Measurements from ENCODE around the gene CFAP46. TPM values are rescaled to one million over a fixed set of nuclear protein-coding genes. Genes with fewer than 3 reads are reported as not detected.

The CFAP46 gene
- total and polyA plus RNA-seq, 2 of the 4 experiments (the other 2 are of a cell fraction), result 1.3 to 1.8 TPM

DNA sequence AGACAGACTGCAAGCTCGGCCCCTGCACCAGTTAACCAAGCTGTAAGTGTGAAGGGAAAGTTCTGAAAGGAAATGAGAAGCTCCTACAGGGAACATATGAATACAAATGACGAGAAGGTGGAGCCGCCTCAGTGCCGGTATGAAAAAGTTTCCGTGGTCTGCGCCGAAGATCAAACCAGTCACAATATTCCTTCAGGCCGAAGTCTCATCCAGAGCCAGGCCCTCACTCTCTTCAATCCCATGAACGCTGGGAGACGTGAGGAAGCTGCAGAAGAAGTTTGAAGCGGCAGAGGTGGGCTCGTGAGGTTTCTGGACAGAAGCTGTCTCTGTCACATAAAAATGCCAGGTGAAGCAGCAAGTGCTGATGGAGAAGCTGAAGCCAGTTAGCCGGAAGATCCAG, 71.9 kb downstream of the CFAP46 start:
- no peak overlapping the region for H3K27ac ChIP-seq (ENCODE audit: insufficient read depth, low read length)
- H3K36me3 ChIP-seq (ENCODE audit: control insufficient read depth, insufficient read depth, low read length), result no peaks in the 10 kb centered on the region
- H3K18ac ChIP-seq (ENCODE audit: low read depth, low read length), result no peak overlapping the region
- BruUV-seq (replicated peaks), result no TSS peak
- H2BK15ac ChIP-seq (ENCODE audit: low read depth, low read length), result no peak overlapping the region
- CTCF ChIA-PET, result no interaction called here
- no peak for DNase-seq
- ATAC-seq (ENCODE audit: low read depth), result no peak
- in situ Hi-C loops (cut with MboI; ENCODE audit: low sequenced_read_pairs) (no loop called here), dilution Hi-C loops (cut with HindIII; ENCODE audit: low sequenced_read_pairs, unreplicated experiment) (no loop called here), intact Hi-C loops (cut with micrococcal nuclease) (no loop called here)
- H2BK20ac ChIP-seq (ENCODE audit: low read depth, low read length), result no peak overlapping the region
- no peak for TF ChIP-seq MAFK (IDR thresholded peaks at IDR 0.05; ENCODE audit: low read depth, low read length)
- TF ChIP-seq, protein P1, sequence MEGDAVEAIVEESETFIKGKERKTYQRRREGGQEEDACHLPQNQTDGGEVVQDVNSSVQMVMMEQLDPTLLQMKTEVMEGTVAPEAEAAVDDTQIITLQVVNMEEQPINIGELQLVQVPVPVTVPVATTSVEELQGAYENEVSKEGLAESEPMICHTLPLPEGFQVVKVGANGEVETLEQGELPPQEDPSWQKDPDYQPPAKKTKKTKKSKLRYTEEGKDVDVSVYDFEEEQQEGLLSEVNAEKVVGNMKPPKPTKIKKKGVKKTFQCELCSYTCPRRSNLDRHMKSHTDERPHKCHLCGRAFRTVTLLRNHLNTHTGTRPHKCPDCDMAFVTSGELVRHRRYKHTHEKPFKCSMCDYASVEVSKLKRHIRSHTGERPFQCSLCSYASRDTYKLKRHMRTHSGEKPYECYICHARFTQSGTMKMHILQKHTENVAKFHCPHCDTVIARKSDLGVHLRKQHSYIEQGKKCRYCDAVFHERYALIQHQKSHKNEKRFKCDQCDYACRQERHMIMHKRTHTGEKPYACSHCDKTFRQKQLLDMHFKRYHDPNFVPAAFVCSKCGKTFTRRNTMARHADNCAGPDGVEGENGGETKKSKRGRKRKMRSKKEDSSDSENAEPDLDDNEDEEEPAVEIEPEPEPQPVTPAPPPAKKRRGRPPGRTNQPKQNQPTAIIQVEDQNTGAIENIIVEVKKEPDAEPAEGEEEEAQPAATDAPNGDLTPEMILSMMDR (conservative IDR thresholded peaks at IDR 0.05; ENCODE audit: low read depth, low read length), result no peak
- TF ChIP-seq RAD21 (IDR thresholded peaks at IDR 0.05; ENCODE audit: low read length), result no peak
- TF ChIP-seq NFE2L2 (IDR thresholded peaks at IDR 0.05; ENCODE audit: low read depth, low read length), result no peak
- no peak for TF ChIP-seq BHLHE40 (IDR thresholded peaks at IDR 0.05; ENCODE audit: low read depth, low read length)
- H3K79me1 ChIP-seq (ENCODE audit: low read depth in 1 of 2, low read length in 2 of 2), result no peaks in the 10 kb centered on the region
- peaks cover 10% of the 10 kb centered on the region for H3K27me3 ChIP-seq (ENCODE audit: control insufficient read depth, insufficient read depth, low read length)
- H3K56ac ChIP-seq (ENCODE audit: extremely low read depth, insufficient read depth, low read length), result no peak overlapping the region
- H2AFZ ChIP-seq (replicated peaks; ENCODE audit: low read length, poor library complexity), result no peak overlapping the region
- H2AK5ac ChIP-seq (ENCODE audit: low read depth, low read length), result no peak overlapping the region
- POLR2A ChIA-PET (ENCODE audit: unreplicated experiment), result no interaction called here
- H3K4me1 ChIP-seq (ENCODE audit: control insufficient read depth, insufficient read depth, low read length), result no peaks in the 10 kb centered on the region
- H3K4ac ChIP-seq (ENCODE audit: low read depth, low read length), result no peak overlapping the region
- H3K4me3 ChIP-seq (ENCODE audit: insufficient read depth, low read depth, low read length), result no peak overlapping the region
- no peak overlapping the region for H4K8ac ChIP-seq (ENCODE audit: low read depth in 2 of 2, low read length in 2 of 2)
- no peak overlapping the region for H3K9ac ChIP-seq (ENCODE audit: low read depth, low read length)
- no peak overlapping the region for H2BK5ac ChIP-seq (ENCODE audit: low read depth, low read length, poor library complexity, severe bottlenecking)
- 70% methylated on average over 5 of the region's 13 CpGs; no CpG with 5 or more reads in 1 of the 2 experiments for WGBS, 2 experiments (ENCODE audit: extremely low coverage in 2 of 2, insufficient read length in 1 of 2)
- no peak overlapping the region for H2BK120ac ChIP-seq (ENCODE audit: low read depth, low read length)
- no peaks in the 10 kb centered on the region for H4K20me1 ChIP-seq (ENCODE audit: insufficient read depth, low read length)
- peaks cover 2% of the 10 kb centered on the region for H3K9me3 ChIP-seq (ENCODE audit: control insufficient read depth, insufficient read depth, low read length)
- H4K5ac ChIP-seq (ENCODE audit: low read depth, low read length), result no peak overlapping the region
- H2AK9ac ChIP-seq (replicated peaks; ENCODE audit: low read depth, low read length, poor library complexity), result no peak overlapping the region
- H4K91ac ChIP-seq (ENCODE audit: insufficient read depth, low read depth, low read length), result no peak overlapping the region
- H3K14ac ChIP-seq (replicated peaks; ENCODE audit: low read depth, low read length), result no peak overlapping the region
- H3K23ac ChIP-seq (ENCODE audit: low read depth, low read length), result no peak overlapping the region
- no peak overlapping the region for H3K4me2 ChIP-seq (ENCODE audit: low read depth, low read length)
- no peaks in the 10 kb centered on the region for H3K9me1 ChIP-seq (ENCODE audit: insufficient read depth, low read length)
